ENCODE results near the gene ATP8A2. TPM values are rescaled to one million over a fixed set of nuclear protein-coding genes. Genes with fewer than 3 reads are reported as not detected.

ATP8A2 gene
- total RNA-seq, 1 donor from 2014 or later: 3.4 TPM

GRCh38 chr13:25674371-25674770 lies 302.6 kb downstream of the ATP8A2 start:
- DNase-seq (ENCODE audit: low read depth, low spot score): no peak
- Mint-ChIP-seq H3K4me1 (no peaks in the 10 kb centered on the region), H3K9me3 (peaks cover 3% of the 10 kb centered on the region), H3K27ac (ENCODE audit: unreplicated experiment) (no peak overlapping the region), H3K27me3 (ENCODE audit: low read depth) (peaks cover 2% of the 10 kb centered on the region), H3K4me3 (no peak overlapping the region), H3K36me3 (ENCODE audit: low read depth) (peaks cover 3% of the 10 kb centered on the region)
- TF ChIP-seq CTCF (conservative IDR thresholded peaks at IDR 0.05): no peak

GRCh38 chr13:25675060-25675459 lies 303.3 kb downstream of the ATP8A2 start:
- no peak for TF ChIP-seq CTCF (conservative IDR thresholded peaks at IDR 0.05)
- Mint-ChIP-seq H3K4me3 (no peak overlapping the region), H3K36me3 (ENCODE audit: low read depth) (peaks cover 4% of the 10 kb centered on the region), H3K27me3 (ENCODE audit: low read depth) (peaks cover 2% of the 10 kb centered on the region), H3K4me1 (no peaks in the 10 kb centered on the region), H3K9me3 (peaks cover 5% of the 10 kb centered on the region), H3K27ac (ENCODE audit: unreplicated experiment) (no peak overlapping the region)
- DNase-seq (ENCODE audit: low read depth, low spot score): no peak

GRCh38 chr13:25677956-25678355 lies 306.2 kb downstream of the ATP8A2 start:
- no peak for TF ChIP-seq CTCF (conservative IDR thresholded peaks at IDR 0.05)
- no peak for DNase-seq (ENCODE audit: low read depth, low spot score)
- no peak overlapping the region for H3K27ac Mint-ChIP-seq (ENCODE audit: unreplicated experiment)

GRCh38 chr13:25678398-25678797 lies 306.6 kb downstream of the ATP8A2 start:
- H3K27ac Mint-ChIP-seq (ENCODE audit: unreplicated experiment): no peak overlapping the region
- no peak for TF ChIP-seq CTCF (conservative IDR thresholded peaks at IDR 0.05)
- DNase-seq (ENCODE audit: low read depth, low spot score): no peak
- no peak overlapping the region for H3K4me3 Mint-ChIP-seq
- no peaks in the 10 kb centered on the region for H3K4me1 Mint-ChIP-seq
- peaks cover 5% of the 10 kb centered on the region for H3K36me3 Mint-ChIP-seq (ENCODE audit: low read depth)
- peaks cover 7% of the 10 kb centered on the region for H3K9me3 Mint-ChIP-seq
- H3K27me3 Mint-ChIP-seq (ENCODE audit: low read depth): no peaks in the 10 kb centered on the region

More at GRCh38 chr13:25677956-25678355, 306.2 kb downstream of the ATP8A2 start:
- H3K27me3 Mint-ChIP-seq (ENCODE audit: low read depth): no peaks in the 10 kb centered on the region
- peaks cover 7% of the 10 kb centered on the region for H3K9me3 Mint-ChIP-seq
- H3K4me1 Mint-ChIP-seq: no peaks in the 10 kb centered on the region
- no peak overlapping the region for H3K4me3 Mint-ChIP-seq
- peaks cover 5% of the 10 kb centered on the region for H3K36me3 Mint-ChIP-seq (ENCODE audit: low read depth)

GRCh38 chr13:25679159-25679558 lies 307.4 kb downstream of the ATP8A2 start:
- no peak for TF ChIP-seq CTCF (conservative IDR thresholded peaks at IDR 0.05)

GRCh38 chr13:25679936-25680335 lies 308.2 kb downstream of the ATP8A2 start:
- peaks cover 9% of the 10 kb centered on the region for H3K4me1 Mint-ChIP-seq
- DNase-seq (ENCODE audit: low read depth, low spot score): no peak
- H3K27me3 Mint-ChIP-seq (ENCODE audit: low read depth): no peaks in the 10 kb centered on the region
- no peak for TF ChIP-seq CTCF (conservative IDR thresholded peaks at IDR 0.05)
- H3K4me3 Mint-ChIP-seq: no peak overlapping the region
- H3K27ac Mint-ChIP-seq (ENCODE audit: unreplicated experiment): no peak overlapping the region
- peaks cover 7% of the 10 kb centered on the region for H3K9me3 Mint-ChIP-seq
- peaks cover 5% of the 10 kb centered on the region for H3K36me3 Mint-ChIP-seq (ENCODE audit: low read depth)

More at GRCh38 chr13:25679159-25679558, 307.4 kb downstream of the ATP8A2 start:
- peaks cover 2% of the 10 kb centered on the region for H3K4me1 Mint-ChIP-seq
- H3K9me3 Mint-ChIP-seq: peaks cover 7% of the 10 kb centered on the region
- DNase-seq (ENCODE audit: low read depth, low spot score): no peak
- peaks cover 5% of the 10 kb centered on the region for H3K36me3 Mint-ChIP-seq (ENCODE audit: low read depth)
- no peak overlapping the region for H3K4me3 Mint-ChIP-seq
- no peak overlapping the region for H3K27ac Mint-ChIP-seq (ENCODE audit: unreplicated experiment)
- no peaks in the 10 kb centered on the region for H3K27me3 Mint-ChIP-seq (ENCODE audit: low read depth)
